ENCODE measurements around the gene AMDHD2.

AMDHD2 gene

DNA sequence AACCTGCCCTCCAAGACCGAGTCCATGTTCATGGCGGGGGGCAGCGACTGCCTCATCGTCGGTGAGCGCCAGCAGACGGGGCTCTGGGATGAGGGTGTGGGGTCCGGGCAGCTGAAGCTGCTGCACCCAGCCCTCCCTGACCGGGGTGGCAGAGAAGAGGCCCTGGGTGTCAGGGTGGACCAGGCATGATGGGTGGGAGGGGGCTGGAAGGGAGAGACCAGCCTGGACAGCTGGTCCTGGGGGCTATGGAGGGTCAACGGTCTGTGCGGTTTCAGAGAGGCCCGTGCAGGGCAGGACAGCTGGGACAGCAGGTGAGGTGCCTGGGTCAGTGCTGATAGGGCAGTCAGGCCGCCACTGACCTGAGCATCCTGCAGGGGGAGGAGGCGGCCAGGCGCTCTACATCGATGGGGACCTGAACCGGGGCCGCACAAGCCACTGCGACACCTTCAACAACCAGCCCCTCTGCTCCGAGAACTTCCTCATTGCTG is 19.7 kb upstream of the AMDHD2 start:
- DNase-seq = no peak

DNA sequence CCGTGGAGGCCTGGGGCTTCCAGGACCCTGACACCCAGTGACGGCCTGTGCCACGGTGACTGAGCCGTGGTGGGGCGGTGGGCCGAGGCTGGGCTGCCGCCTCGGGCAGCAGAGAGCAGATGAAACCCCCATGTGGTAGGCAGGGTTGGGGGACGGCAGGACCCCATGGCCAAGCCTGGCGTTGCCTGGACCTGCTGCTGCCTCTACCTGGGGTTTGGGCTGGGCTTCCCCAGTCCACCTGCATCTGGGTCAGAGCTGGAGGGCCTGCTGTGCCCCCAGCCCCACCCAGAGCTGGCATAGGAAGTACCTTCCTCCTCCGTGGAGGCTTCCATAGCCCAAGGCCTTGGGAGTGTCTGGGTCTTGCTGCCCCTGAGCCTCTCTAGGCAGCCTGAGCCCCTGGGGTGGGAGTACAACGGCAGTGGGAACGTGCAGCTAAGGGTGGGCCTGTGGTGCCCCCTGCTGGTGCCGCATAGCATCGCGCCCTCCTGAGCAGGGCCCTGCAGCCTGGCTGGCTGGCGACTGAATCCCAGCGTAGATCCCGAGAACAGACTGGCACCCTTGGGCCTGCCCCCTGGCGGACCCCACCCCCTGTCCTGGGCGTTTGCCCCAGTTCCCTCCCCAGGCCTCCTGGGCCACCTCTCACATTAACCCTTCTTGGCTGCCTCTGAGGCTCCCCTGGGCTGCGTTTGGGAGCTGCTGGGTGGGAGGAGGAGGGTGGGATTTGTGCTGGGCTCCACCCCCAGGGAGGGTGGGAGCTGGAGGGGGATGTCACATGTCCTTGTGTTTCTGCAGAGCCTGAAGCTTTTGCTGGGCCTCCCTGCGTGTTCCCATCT is 19.0 kb upstream of the AMDHD2 start:
- peak; percentile 69 for DNase-seq

DNA sequence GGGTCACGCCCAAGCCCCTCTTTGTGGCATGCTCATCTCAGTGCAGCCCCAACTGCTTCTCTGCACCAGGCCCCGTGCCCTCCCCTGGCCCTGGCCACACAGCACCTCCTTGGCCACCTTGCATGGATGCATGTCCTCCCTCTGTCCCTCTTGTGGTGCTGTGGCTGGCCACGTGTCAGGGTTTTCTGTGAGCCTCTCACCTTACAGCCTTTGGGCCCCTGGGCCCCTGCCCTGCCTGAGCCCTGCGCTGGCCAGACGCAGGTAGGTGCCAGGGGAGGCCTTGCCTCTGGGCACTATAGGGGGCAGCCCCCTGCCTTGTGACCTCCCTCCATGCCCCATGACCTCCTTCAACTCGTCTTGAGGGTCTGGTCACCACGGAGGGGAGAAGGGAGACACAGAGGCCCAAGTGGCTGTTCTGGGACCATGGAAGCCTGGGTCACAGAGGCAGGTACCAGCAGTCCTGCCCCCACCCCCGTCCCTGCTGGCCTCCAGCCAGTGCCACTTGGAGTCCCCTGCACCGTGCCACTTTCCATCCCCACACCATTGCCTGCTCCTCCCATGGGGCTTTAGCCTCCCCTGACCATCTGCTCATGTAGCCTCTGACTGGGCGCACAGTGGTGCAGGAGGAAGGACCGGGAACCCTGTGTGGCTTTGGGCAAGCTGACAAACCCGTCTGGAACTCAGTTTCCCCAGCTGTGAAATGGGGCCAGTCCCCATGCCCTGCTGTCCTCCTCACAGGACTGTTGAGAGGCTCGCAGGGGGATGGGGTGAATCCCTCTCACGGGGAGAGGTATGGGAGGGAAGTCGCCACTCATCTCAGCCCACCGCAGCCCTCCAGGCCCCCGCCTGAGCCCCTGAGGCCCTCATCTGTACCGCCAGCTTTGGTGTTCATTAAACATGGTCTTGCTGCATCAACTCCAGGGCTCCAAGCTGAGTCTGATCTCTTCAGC is 17.9 kb upstream of the AMDHD2 start:
- DNase-seq = no peak

DNA sequence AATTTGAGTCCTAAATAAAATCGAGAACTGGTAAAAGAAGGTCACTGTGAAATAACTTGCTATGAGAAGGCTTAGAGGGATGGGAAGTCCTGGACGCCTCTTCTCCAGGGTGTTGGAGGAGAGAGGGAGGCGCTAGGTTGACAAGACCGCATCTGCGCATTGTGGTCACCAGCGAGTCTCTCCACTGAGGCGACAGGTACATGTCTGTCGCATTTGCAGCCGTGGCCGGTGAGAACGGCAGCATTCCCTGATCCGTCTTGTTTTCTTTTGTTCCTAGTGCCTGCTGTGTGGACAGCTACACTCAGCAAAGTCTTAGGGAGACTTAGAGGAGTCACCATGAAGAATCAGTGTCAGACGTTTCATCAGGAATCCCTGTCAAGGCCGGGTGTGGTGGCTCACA is 14.5 kb upstream of the AMDHD2 start:
- no peak for DNase-seq

DNA sequence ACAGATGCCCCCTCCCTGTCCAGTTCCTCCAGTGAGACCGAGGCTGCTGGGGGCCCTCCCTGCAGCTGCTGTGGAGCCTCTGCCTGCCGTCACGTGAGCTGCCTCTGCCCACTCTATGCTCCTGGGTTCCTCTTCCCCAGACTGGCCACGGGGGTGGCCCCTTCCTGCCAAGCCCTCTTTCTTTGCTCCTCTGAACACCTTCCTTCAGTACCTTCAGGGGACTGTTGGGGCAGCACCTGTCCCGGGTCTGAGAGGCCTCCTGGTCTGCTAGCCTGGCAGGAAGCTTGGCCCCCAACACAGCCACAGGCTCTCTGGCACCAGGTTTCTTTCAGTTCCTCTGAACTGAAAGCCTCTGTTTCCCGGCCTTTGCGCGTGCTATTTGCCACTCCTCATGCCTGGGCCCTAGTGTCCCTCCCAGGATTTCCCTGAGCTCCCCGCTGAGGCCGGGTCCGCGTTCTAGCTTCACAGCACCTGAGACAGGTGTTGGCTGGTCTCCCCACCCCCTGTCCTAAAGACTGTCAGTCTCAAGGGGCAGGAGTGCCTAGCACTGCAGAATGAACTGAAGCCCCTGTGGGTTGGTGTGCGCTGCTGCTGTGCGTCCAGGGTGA is 13.0 kb upstream of the AMDHD2 start:
- no peak for DNase-seq

DNA sequence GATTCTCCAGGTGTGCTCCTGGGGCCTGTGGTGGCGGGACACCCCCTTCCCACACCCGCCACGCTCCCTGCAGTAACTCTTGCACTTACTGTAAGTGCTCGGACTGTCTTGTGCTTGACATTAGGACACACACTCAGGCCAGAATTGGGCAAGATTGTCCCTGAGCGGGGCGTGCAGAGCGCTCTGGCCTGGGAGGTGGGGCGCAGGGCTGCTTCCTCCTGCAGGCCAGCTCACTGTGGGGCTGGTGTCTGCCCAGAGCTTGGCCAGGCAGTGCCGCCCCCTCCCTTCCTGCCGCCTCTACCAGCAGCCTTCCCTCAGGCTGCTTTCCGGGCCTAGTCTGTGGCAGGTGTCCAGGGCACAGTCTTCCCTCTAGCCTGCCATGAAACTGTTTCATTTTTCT is 12.5 kb upstream of the AMDHD2 start:
- no peak for DNase-seq

DNA sequence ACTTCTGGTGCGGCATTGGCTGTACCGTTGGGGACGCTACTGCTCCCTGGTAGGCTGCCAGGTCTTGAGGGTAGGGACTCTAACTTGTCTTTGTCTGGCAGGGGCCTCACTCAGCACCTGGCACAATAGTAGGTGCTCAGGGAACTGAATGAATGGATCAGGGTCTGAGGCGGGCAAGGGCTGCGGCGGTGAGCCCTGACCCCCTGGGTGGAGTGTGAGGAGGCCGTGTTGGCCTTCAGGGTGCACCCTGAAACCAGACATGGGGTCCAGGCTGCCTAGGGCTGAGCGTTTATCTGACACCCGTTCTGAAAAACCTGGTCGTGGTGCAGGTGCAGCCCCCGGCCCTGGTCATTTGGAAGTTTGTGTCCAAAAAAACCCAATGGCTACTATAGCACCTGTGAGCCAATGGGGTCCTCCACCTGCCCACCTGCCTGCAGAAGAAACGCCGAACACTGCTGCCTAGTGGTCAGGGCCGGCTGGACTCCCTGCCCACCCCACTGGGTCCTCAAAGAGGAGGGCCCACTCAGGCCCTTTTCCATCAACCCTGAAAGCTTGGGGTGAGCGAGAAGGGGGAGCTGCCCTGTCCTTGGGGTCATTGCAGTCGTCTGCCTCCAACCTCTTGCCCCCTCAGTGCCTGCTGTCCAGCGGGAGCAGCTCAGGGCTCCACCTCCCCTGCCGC is 11.3 kb upstream of the AMDHD2 start:
- DNase-seq = no peak

DNA sequence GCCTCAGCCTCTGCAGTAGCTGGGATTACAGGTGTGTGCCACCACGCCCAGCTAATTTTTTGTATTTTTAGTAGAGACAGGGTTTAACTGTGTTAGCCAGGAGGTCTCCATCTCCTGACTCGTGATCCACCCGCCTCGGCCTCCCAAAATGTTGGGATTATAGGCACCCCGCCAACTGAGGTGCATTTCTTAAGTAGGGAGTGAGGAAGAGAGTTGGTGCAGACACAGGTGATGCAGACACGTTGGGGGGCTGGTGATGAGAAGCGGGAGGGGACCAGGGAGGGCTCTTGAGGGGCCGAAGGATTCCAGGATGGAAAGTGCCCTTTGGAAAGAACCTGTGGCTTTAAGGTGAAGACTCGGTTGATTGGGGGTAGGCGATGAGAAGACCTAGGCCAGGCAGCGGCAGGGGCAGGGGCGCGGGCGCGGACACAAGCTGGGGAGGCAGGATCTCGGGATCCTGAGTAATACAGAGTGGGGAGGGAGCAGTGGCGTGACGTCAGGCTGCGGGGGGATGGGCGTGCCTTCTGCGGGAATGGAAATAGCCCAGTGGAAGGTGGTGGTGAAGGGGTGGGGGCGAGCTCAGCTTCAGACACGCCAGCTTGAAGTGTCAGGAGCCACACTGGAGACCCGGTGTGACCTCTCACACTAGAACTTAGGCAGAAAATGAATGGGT is 8.9 kb upstream of the AMDHD2 start:
- no peak for DNase-seq

DNA sequence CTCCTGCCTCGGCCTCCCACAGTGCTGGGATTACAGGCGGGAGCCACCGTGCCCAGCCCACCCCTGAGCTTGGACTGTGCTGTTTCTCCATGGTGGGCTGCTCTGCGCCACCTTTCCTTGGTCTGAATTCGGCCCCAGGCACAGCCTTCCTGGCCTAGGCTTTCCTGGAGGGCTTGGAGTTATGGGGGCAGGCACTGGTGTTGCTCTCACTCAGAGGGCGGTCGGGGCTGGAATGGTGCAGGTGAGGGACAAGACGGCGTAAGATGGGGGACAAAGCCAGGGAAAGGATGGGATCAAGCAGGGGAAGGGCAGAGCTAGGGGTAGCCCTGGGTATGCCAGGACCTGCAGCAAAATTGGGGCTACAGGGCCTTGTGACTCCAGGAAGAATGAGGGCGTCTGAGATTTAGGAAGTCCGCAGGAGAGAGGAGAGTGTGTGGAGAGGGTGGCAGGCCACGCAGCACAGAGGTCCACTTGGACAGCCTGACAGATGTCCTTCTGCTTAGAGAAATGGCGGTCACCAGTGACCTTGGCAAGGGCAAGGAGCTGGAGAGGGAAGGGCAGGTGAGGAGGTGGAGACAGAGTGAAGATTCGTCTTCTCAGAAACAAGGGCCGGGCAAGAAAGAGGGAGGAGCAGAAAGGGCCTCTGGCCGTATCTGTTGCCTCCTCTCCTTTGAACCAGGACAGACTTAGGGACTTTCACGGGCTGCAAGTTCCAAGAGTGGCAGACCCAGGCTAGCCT is 8.0 kb upstream of the AMDHD2 start:
- DNase-seq = no peak

DNA sequence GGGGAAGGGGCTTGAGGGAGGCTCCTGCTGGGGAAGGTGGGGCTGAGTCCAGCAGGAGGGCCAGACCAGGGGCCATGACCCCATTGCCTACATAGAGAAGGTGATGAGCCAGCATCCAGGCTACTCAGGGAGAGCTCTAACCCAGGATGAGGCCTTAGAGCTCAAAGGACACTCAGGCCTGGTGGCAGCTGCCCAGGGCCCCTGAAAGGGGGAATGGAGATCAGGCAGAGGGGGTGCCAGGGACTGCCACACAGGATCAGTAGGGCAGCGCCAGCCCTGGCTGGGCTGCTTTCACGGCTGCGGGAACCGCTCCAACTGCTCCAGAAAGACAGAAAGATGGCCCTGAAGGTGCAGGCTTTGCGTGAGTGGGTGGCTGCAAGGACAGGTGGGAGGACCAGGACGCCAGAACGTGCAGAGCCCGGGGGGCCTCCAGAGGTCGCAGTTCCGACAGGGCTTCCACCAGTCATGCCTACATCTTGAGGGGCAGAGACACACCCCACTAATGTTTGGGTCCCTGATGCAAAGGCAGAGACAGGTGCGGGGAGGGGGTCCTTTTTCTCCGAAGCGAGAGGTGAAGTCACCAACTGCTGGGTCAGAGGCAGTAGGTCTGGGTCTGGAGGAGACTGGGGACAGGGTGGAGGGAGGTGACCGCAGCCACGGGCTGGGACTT is 7.3 kb upstream of the AMDHD2 start:
- DNase-seq = no peak

DNA sequence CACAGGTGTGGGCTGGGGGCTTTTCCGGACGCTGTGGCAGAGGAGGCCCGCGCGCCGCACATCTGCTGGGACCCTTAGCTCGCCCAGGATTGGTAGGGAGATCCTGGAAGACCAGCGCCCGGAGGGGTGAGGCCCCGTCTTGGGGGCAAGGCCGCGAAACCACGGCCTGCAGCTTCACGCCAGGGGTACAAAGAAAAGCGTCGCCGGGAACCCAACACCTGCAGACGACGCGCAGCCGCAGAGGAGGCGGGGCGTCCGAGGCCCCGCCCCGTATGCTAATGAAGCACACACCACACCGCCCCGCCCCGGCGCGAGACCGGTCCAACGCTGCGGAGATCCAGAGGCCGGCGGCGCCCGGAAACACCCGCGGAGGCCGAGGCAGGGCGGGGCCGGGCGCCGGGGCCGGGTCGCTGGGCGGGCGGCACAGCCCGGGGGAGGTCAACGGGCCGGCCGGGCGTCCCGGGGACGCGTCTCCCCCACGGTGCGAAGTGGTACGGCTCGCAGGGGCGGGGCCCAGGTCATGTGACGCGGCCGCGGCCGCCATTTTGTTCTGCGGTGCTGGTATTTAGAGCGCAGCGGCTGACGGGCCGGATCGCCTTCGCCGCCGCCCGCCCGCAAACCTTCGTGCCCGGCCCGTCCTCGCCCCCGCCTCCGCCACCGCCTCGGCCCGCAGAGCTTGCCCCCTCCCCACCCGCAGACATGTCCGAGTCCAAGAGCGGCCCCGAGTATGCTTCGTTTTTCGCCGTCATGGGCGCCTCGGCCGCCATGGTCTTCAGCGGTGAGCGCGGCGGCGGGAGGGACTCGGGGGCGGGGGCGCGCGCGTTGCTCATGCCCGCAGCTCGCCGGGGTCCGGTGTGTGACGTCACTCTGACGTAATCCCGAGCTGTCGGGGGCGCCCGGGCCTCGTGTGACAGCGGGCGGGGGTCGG is 6.5 kb upstream of the AMDHD2 start, which contains the start of gene ATP6V0C:
Gene ATP6V0C, plus strand, starts transcription at position 548 of the 928 bp plus-strand sequence. Its CDS starts 152 bp downstream, at position 700.
- DNase-seq = peak; percentile 91

DNA sequence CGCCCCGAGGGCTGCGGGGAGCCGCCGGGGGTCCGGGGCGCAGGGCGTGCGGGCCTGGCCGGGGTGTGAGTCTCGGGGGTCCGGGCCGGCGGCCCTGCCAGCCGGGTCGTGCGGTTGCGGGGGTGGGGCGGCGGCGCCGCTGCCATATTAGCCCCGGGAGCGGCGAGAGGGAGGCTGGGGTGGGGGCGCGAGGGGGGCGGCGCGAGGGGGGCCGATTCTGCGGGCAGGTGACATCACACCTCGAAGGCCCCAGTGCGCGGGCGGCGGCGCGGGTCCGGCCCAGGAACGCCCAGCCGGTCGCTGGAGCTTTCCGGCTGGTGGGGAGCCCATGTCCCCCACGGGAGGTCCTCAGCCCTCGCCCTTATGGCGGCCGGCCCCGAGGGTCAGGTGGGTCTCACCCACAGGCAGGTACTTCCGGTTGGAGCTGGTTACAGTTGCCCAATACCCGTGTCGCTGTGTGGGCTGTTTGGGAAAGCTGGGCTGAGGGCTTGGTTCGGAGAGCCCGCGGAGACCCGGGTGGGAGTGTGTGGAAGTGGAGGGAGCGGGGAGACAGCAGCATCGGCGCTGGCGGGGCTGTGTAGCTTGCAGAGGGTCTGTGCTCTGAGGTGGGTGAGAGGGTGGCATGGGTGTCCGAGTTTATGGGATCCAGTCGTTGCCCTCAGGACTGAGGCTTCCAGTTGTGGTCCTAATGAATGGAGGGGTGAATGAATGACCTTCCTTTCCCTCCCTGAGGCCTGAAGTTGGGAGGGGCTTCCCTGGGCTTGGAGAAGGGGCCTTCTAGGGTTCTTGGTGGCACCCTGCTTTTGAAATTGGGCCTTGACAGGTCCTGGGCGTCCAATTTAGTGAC is 5.6 kb upstream of the AMDHD2 start:
- DNase-seq = peak; percentile 42

DNA sequence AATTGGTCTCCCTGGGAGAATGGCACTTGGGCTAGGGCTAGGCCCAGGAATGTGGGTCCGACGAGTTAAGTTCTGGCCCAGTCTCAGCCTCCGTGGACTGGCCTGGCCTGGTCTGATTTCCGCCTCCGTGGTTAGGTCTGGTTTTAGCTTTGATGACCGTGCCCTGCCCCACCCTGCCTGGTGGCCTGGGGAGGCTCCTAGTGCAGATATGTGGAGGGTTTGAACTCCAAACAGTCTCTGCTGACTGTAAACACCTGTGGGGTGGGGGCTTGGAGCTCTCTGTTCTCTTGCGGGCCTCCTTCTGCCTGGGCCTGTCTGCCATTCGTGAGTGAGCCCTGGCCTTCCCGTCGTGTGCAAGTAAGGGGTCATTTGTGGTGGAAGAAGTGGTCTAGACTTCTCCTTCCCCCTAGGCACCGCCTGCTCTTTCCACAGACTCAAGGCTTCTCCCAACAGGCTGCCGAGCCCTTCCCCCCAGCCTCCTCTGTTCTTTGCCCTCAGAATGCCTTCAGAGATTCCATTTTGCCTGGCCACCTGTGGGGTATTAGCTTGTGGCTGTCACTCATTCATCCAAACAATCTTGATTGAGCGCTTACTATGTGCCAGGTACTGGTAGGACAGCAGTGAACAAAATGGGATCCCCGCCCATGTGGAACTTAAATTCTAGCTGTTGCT is 4.9 kb upstream of the AMDHD2 start:
- DNase-seq = no peak

DNA sequence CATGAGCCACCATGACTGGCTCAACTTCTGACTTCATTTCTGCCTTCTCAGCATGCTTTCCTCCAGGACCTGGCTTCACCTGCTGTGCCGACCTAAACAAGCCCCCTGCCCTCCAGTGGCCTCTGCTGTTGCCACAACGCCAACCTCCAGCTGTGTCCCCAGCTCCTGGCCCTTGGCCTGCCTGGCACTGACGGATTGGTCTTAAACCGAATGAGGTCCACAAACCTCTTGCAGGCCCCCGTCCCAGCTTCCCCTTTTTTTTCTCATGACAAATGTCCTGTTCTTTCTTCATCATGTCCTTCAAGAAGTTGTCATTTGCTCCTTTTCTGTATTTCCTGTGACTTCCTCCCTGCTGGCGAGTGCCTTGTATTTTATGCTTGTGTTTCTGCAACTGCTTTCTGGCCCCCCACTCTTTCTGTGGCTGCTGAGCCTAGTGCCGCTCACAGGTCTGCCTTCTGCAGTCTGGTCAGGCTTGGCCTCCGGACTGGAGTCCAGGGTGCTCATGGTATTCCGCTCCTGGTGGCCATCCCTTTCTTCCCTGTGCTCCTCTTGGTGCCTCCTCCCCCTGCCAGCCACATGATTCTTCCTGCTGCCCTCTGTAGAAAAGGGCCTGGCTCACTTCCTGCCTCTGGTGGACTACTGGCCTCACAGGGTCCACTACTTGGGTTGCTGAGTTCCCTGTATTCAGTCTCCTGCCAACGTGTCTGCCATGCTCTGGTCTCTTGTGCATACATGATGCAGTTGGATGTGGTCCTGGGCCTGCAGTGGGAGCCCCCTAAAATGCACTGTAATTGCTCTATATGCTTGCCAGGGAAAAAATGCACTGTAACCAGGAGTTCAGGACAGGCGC is 3.6 kb upstream of the AMDHD2 start:
- DNase-seq = no peak

DNA sequence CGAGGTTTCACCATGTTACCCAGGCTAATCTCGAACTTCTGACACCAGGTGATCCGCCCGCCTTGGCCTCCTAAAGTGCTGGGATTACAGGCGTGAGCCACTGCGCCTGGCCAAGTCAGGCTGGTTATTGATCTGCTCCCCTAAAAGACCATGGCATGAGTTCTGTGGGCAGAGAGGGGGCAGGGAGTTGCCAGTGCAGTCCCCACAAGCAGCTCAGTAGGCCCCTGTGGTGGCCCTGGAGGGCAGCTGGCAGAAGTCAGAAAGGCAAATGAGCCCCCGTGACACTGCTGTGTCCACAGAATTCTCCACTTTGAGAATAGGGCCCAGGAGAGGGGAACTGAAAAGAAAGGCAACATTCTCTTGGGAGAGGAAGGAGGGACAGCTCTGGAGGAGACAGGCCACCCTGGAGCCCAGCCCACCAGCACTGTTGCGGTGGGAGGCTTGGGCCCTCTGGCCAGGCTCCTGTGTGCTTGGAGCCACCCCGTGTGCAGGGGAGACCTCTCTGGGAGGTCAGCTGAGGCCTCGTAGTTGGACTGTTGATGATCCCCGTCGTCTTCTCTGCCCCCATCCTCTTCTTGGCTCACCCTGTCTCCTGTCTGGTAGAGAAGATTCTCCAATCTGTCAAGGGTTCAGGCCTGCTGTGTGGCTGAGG is 2.1 kb upstream of the AMDHD2 start:
- no peak for DNase-seq

All from central memory CD4-positive, alpha-beta T cell (primary cell).